Tibial nerve (tissue), 4 donors: ENCODE measurements around the gene SLC27A2.

ENCODE experiments used
- CTCF ChIP-seq, 5 experiments: fragments of 200-600 bp in 3 of 5; fragments of 450-650 bp in 2 of 5; sonication (generic) in 3 of 5; IDR thresholded peaks; one replicate each; pipeline ENCODE4 v1.5.1; 2016 to 2019; ENCODE audit warnings: antibody characterized with exemption in 5 of 5, mild to moderate bottlenecking in 3 of 5, moderate library complexity in 2 of 5
- EP300 ChIP-seq, 2 donors: sonication (generic); formaldehyde crosslinking; IDR thresholded peaks; one replicate each; pipeline ENCODE4 v1.6.1; 2017; ENCODE audit warnings: antibody characterized with exemption in 2 of 2, mild to moderate bottlenecking in 1 of 2
- POLR2A ChIP-seq, 2 donors: fragments of 450-650 bp; IDR thresholded peaks; one replicate each; pipeline ENCODE4 v1.6.1; 2017; ENCODE audit warnings: antibody characterized with exemption in 2 of 2, mild to moderate bottlenecking in 2 of 2, moderate library complexity in 2 of 2

- TF ChIP-seq EP300 (IDR thresholded peaks at IDR 0.05), result no peak
- no peak for TF ChIP-seq CTCF (IDR thresholded peaks at IDR 0.05)
- no peak for TF ChIP-seq POLR2A (IDR thresholded peaks at IDR 0.05)
Measured at GRCh38 chr15:50189633-50190032, 7.6 kb downstream of the SLC27A2 start.
